ENCODE data around the gene TERF2IP. TPM values are rescaled to one million over a fixed set of nuclear protein-coding genes. Genes with fewer than 3 reads are reported as not detected.

The TERF2IP gene
- total and polyA plus RNA-seq, 2 of the 13 experiments (the other 11 are each of a cell fraction or from before 2014, with no cell fraction given), result 26.4 to 50.2 TPM

DNA sequence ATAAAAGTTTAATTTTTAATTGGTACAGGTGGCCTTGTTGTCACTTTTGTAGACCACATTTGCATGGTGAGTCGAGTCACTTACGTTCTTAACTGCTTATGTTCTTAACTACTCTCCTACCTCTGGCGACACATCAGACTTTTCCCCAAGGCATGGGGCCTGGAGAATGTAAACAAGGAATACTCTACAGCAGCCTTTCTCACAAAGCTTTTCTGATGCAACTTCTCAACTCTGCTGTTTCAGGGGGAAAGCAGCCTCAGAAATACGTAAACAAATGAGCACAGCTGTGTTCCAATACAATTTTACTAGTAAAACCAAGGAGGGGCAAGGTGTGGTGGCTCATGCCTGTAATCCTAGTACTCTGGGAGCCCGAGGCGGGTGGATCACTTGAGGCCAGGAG is 7.0 kb upstream of the TERF2IP start:
- no peak; the same call in 2 of the 3 replicates for ATAC-seq
- no peaks in the 10 kb centered on the region for H3K27me3 ChIP-seq (ENCODE audit: control insufficient read depth in 1 of 2, insufficient read depth in 2 of 2, low read length in 2 of 2)
- WGBS (ENCODE audit: low lambda C conversion rate), result 95% methylated on average over 6 of the region's 6 CpGs
- no peak overlapping the region for H3K4me2 ChIP-seq (ENCODE audit: low read depth, low read length)
- peaks cover 31 to 85% of the 10 kb centered on the region in 2 experiments for H3K36me3 ChIP-seq (replicated peaks in 1 of 2; ENCODE audit: control insufficient read depth in 1 of 2, insufficient read depth in 2 of 2, low read length in 2 of 2)
- DNase-seq (ENCODE audit: low spot score), result no peak
- H3K27ac ChIP-seq (ENCODE audit: extremely low read length, insufficient read depth, low read length), result no peak overlapping the region
- no TSS peak for BruUV-seq (replicated peaks)
- H2AFZ ChIP-seq (ENCODE audit: low read length), result no peak overlapping the region
- no peak overlapping the region for H3K9ac ChIP-seq (ENCODE audit: insufficient read depth, low read depth, low read length)
- H3K79me2 ChIP-seq (ENCODE audit: insufficient read depth, low read length), result peaks cover 39% of the 10 kb centered on the region
- POLR2A ChIA-PET, result interaction anchor here (0.6 to 2.2 kb wide), 2 partner anchors 18 to 310 kb away, joined by 3 to 8 read pairs; partner anchors contain the start of gene ADAT1
- peaks cover 6% of the 10 kb centered on the region for H4K20me1 ChIP-seq (ENCODE audit: insufficient read depth, low read length)
- H3K9me3 ChIP-seq (ENCODE audit: low read length), result no peaks in the 10 kb centered on the region
- no peak for FAIRE-seq
- in situ Hi-C loops (cut with HindIII; ENCODE audit: extremely low pct_ligation_motif_present, low pct_unique_long_range_greater_than_20kb) (no loop called here), intact Hi-C loops (cut with micrococcal nuclease; ENCODE audit: unreplicated experiment) (no loop called here)
- no peak overlapping the region for H3K4me3 ChIP-seq (replicated peaks in 1 of 3; ENCODE audit: insufficient read depth in 1 of 3, low read depth in 2 of 3, low read length in 3 of 3)
- CTCF ChIA-PET (ENCODE audit: low intra/inter-chr PET ratio, low total read pairs), result no interaction called here
- peaks cover 20% of the 10 kb centered on the region for H3K4me1 ChIP-seq (ENCODE audit: insufficient read depth, low read length)
- TF ChIP-seq, protein P1, sequence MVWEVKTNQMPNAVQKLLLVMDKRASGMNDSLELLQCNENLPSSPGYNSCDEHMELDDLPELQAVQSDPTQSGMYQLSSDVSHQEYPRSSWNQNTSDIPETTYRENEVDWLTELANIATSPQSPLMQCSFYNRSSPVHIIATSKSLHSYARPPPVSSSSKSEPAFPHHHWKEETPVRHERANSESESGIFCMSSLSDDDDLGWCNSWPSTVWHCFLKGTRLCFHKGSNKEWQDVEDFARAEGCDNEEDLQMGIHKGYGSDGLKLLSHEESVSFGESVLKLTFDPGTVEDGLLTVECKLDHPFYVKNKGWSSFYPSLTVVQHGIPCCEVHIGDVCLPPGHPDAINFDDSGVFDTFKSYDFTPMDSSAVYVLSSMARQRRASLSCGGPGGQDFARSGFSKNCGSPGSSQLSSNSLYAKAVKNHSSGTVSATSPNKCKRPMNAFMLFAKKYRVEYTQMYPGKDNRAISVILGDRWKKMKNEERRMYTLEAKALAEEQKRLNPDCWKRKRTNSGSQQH (CRISPR knock-in tag; IDR thresholded peaks at IDR 0.05; ENCODE audit: low read depth), result no peak
- TF ChIP-seq FOXC1 (CRISPR knock-in tag; IDR thresholded peaks at IDR 0.05; ENCODE audit: borderline replicate concordance) (no peak), ZNF329 (CRISPR knock-in tag; IDR thresholded peaks at IDR 0.05; ENCODE audit: low read depth) (no peak), GATAD2A (CRISPR knock-in tag; IDR thresholded peaks at IDR 0.05) (peak; percentile 64), TGIF2 (CRISPR knock-in tag; IDR thresholded peaks at IDR 0.05) (no peak), NR2C2 (CRISPR knock-in tag; IDR thresholded peaks at IDR 0.05; ENCODE audit: borderline replicate concordance) (0 out of 2 replicates have a peak, but pooled peaks have one; percentile 16), ATF4 (CRISPR knock-in tag; IDR thresholded peaks at IDR 0.05) (peak in 1 of 2 experiments; percentile 94; a peak in 2 of 4 replicates), ZFYVE20 (CRISPR knock-in tag; IDR thresholded peaks at IDR 0.05; ENCODE audit: borderline replicate concordance, low read depth) (no peak), FOXK1 (CRISPR knock-in tag; IDR thresholded peaks at IDR 0.05; ENCODE audit: borderline replicate concordance, low read depth) (peak; percentile 59; the same call in 1 of the 2 replicates), NONO (IDR thresholded peaks at IDR 0.05) (no peak), NONO (CRISPR knock-in tag; conservative IDR thresholded peaks at IDR 0.05) (no peak), SP5 (CRISPR knock-in tag; IDR thresholded peaks at IDR 0.05; ENCODE audit: borderline replicate concordance, low read depth) (no peak)
- TF ChIP-seq, protein P2, sequence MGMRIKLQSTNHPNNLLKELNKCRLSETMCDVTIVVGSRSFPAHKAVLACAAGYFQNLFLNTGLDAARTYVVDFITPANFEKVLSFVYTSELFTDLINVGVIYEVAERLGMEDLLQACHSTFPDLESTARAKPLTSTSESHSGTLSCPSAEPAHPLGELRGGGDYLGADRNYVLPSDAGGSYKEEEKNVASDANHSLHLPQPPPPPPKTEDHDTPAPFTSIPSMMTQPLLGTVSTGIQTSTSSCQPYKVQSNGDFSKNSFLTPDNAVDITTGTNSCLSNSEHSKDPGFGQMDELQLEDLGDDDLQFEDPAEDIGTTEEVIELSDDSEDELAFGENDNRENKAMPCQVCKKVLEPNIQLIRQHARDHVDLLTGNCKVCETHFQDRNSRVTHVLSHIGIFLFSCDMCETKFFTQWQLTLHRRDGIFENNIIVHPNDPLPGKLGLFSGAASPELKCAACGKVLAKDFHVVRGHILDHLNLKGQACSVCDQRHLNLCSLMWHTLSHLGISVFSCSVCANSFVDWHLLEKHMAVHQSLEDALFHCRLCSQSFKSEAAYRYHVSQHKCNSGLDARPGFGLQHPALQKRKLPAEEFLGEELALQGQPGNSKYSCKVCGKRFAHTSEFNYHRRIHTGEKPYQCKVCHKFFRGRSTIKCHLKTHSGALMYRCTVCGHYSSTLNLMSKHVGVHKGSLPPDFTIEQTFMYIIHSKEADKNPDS (CRISPR knock-in tag; IDR thresholded peaks at IDR 0.05), result no peak
- TF ChIP-seq, protein P3, sequence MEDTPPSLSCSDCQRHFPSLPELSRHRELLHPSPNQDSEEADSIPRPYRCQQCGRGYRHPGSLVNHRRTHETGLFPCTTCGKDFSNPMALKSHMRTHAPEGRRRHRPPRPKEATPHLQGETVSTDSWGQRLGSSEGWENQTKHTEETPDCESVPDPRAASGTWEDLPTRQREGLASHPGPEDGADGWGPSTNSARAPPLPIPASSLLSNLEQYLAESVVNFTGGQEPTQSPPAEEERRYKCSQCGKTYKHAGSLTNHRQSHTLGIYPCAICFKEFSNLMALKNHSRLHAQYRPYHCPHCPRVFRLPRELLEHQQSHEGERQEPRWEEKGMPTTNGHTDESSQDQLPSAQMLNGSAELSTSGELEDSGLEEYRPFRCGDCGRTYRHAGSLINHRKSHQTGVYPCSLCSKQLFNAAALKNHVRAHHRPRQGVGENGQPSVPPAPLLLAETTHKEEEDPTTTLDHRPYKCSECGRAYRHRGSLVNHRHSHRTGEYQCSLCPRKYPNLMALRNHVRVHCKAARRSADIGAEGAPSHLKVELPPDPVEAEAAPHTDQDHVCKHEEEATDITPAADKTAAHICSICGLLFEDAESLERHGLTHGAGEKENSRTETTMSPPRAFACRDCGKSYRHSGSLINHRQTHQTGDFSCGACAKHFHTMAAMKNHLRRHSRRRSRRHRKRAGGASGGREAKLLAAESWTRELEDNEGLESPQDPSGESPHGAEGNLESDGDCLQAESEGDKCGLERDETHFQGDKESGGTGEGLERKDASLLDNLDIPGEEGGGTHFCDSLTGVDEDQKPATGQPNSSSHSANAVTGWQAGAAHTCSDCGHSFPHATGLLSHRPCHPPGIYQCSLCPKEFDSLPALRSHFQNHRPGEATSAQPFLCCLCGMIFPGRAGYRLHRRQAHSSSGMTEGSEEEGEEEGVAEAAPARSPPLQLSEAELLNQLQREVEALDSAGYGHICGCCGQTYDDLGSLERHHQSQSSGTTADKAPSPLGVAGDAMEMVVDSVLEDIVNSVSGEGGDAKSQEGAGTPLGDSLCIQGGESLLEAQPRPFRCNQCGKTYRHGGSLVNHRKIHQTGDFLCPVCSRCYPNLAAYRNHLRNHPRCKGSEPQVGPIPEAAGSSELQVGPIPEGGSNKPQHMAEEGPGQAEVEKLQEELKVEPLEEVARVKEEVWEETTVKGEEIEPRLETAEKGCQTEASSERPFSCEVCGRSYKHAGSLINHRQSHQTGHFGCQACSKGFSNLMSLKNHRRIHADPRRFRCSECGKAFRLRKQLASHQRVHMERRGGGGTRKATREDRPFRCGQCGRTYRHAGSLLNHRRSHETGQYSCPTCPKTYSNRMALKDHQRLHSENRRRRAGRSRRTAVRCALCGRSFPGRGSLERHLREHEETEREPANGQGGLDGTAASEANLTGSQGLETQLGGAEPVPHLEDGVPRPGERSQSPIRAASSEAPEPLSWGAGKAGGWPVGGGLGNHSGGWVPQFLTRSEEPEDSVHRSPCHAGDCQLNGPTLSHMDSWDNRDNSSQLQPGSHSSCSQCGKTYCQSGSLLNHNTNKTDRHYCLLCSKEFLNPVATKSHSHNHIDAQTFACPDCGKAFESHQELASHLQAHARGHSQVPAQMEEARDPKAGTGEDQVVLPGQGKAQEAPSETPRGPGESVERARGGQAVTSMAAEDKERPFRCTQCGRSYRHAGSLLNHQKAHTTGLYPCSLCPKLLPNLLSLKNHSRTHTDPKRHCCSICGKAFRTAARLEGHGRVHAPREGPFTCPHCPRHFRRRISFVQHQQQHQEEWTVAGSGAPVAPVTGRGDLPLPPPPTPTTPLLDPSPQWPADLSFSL (CRISPR knock-in tag; IDR thresholded peaks at IDR 0.05), result no peak

Measured in HepG2 (cell line).